Body of pancreas (tissue), 4 donors: Measurements from ENCODE around the gene ZC2HC1B. TPM values are rescaled to one million over a fixed set of nuclear protein-coding genes. Genes with fewer than 3 reads are reported as not detected.

ENCODE experiments used
- ATAC-seq: fragments of 150-250 bp; one replicate; pipeline ENCODE4 v1.9.1; 2016
- DNase-seq, 4 donors: peaks; one replicate each; pipeline ENCODE4 v3.0.0-alpha.2; 2019
- H3K27ac ChIP-seq, 4 donors: fragments of 200-600 bp; sonication (generic); 1 replicate in 3 of 4; 2 replicates in 1 of 4; pipeline versions ENCODE4 v1.5.1 to v1.6.1; 2016 to 2019; ENCODE audit warnings: mild to moderate bottlenecking in 1 of 4, mixed read lengths in 1 of 4, moderate library complexity in 1 of 4
- H3K27me3 ChIP-seq, 2 donors: fragments of 200-600 bp; sonication (generic); one replicate each; pipeline ENCODE4 v1.6.0; 2016; ENCODE audit warnings: mild to moderate bottlenecking in 1 of 2
- H3K36me3 ChIP-seq, 2 donors: fragments of 200-600 bp; sonication (generic); replicated peaks in 1 of 2; 2 replicates each; pipeline ENCODE4 v1.5.1; 2016; ENCODE audit warnings: low read depth in 2 of 2; ENCODE audit not compliant: insufficient read depth in 1 of 2
- H3K4me1 ChIP-seq: fragments of 200-600 bp; sonication (generic); one replicate; pipeline ENCODE4 v1.6.0; 2016
- H3K4me3 ChIP-seq, 2 donors: fragments of 200-600 bp; sonication (generic); 1 replicate in 1 of 2; 2 replicates in 1 of 2; pipeline ENCODE4 v1.5.1; 2016 to 2019
- H3K9me3 ChIP-seq, 3 donors: fragments of 200-600 bp; sonication (generic); 1 replicate in 2 of 3; 2 replicates in 1 of 3; pipeline ENCODE4 v1.5.1; 2016
- POLR2A ChIP-seq, 3 donors: fragments of 450-650 bp; IDR thresholded peaks; one replicate each; pipeline ENCODE4 v1.6.1; 2016; ENCODE audit warnings: antibody characterized with exemption in 3 of 3, mild to moderate bottlenecking in 2 of 3
- WGBS, 2 donors: methylation state at CpG; one replicate each; pipeline ENCODE4 v1.1.5; 2017; 5-methylcytosine and 5-hydroxymethylcytosine counted together
- intact Hi-C: fragments of 100-400 bp; cut with DNase I; formaldehyde crosslinking; loops from one replicate; pipeline ENCODE4 v1.15.1; 2023
- total RNA-seq, 2 donors: library from RNA; depleted of rRNA; stranded (reverse); fragments of >200 nt; gene quantifications; one replicate each; pipeline ENCODE4 v1.1.0, GENCODE V29; 2016
- TF ChIP-seq, protein P1 (sequence below), 7 experiments: fragments of 450-650 bp in 4 of 7; fragments of 200-600 bp in 3 of 7; sonication (generic) in 3 of 7; IDR thresholded peaks; one replicate each; pipeline ENCODE4 v1.5.1; 2016 to 2019; ENCODE audit warnings: antibody characterized with exemption in 7 of 7

Gene ZC2HC1B
- total RNA-seq, 2 donors from 2014 or later = not detected

DNA sequence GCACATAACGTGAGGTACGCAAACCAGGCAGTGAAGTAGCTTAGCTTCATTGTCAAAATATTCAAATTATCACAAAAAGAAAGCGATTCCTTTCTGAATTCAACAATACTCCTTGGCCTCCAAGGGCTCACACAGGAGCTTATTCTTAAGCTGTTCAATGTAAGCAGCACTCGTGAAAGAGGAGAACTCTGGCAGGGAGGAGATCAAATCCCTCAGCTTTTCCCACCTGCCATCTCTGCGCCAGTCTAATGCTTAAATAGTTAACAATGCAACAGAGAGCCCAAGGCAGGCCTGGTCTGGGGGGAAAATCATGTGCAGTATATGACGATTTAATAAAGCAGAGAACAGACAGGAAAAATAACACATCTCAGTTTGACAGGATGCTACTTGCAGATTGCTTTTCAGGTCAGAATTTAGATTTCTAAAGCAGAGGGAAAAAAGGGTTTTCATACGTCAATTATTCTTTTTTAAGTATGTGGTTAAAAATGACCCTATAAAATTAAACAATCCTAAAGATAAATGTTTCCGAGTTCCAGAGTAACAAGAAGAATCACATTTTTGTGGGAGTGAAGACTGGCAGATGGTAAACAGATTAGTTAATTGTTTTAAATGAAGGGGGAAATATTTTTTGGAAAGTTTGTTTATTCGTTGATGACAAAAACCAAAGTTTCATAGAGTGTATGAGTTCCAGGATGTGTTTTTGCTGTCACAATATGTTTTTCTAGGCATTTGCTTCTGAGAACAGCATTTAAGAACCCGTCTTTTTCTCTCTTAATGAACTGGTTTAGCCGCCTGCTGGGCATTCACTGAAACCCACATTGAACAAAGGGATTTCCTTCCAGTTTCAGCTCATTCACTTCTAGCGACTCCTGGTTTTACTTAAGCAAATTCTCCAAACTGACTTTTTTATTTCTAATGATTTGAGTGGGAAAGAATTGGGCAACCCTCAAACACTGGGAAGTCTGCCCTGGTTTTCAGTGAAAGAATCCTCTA, 97.9 kb downstream of the ZC2HC1B start:
- no peak for ATAC-seq
- WGBS, 2 donors = 66 to 71% methylated on average over 12 of the region's 12 CpGs

DNA sequence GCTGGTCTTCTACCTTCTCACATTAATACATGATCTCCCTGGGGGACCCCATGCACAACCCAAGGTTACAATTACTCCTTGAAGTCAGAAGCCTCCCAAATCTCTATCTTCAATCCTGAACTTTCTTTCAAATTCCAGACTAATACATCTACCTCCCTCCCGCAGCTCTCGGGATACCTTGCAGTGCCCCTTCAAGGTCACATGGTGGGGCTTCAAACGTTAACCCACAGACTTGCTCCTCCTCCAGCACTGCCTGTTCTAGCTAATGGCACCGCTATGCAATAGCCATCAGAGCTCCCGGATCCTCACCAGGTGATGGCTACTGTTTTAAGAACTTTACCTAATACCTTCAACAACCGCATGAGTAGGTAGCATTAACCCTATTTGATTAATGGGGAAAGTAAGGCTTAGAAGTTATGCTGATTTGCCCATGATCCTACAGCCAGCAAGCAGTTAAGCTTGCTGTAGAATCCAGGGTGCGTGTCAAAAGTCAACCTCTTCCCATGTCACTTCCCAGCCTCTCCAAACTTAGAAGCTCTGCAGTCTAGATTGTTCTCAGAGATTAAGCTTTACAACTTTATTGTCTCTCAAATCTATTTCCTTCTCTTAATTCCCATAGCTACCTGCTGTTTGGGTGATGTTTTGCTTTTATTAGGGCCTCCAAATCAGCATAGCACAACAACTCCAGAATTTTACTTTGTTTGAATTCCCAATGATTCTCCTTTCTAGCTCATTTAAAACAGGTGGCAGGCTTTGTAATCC, 99.1 kb downstream of the ZC2HC1B start:
- Histone ChIP-seq H3K4me3 (no peak overlapping the region), H3K27me3 (no peaks in the 10 kb centered on the region), H3K4me1 (no peaks in the 10 kb centered on the region), H3K27ac (no peak overlapping the region), H3K9me3 (no peaks in the 10 kb centered on the region), H3K36me3 (no peaks in the 10 kb centered on the region)
- intact Hi-C loops = no loop called here
- DNase-seq (no peak), ATAC-seq (no peak)
- TF ChIP-seq, protein P1, sequence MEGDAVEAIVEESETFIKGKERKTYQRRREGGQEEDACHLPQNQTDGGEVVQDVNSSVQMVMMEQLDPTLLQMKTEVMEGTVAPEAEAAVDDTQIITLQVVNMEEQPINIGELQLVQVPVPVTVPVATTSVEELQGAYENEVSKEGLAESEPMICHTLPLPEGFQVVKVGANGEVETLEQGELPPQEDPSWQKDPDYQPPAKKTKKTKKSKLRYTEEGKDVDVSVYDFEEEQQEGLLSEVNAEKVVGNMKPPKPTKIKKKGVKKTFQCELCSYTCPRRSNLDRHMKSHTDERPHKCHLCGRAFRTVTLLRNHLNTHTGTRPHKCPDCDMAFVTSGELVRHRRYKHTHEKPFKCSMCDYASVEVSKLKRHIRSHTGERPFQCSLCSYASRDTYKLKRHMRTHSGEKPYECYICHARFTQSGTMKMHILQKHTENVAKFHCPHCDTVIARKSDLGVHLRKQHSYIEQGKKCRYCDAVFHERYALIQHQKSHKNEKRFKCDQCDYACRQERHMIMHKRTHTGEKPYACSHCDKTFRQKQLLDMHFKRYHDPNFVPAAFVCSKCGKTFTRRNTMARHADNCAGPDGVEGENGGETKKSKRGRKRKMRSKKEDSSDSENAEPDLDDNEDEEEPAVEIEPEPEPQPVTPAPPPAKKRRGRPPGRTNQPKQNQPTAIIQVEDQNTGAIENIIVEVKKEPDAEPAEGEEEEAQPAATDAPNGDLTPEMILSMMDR (IDR thresholded peaks at IDR 0.05) = no peak
- TF ChIP-seq POLR2A (IDR thresholded peaks at IDR 0.05) = no peak
- 78 to 81% methylated on average over 7 of the region's 7 CpGs for WGBS, 2 donors

More for the DNA sequence above, 97.9 kb downstream of the ZC2HC1B start:
- no peak for TF ChIP-seq POLR2A (IDR thresholded peaks at IDR 0.05)
- TF ChIP-seq, protein P1 (IDR thresholded peaks at IDR 0.05) = no peak
- no peaks in the 10 kb centered on the region for H3K27me3 ChIP-seq
- H3K4me3 ChIP-seq = no peak overlapping the region
- no peaks in the 10 kb centered on the region for H3K36me3 ChIP-seq
- H3K4me1 ChIP-seq = no peaks in the 10 kb centered on the region
- intact Hi-C loops = no loop called here
- no peak for DNase-seq
- no peaks in the 10 kb centered on the region for H3K9me3 ChIP-seq
- no peak overlapping the region for H3K27ac ChIP-seq

DNA sequence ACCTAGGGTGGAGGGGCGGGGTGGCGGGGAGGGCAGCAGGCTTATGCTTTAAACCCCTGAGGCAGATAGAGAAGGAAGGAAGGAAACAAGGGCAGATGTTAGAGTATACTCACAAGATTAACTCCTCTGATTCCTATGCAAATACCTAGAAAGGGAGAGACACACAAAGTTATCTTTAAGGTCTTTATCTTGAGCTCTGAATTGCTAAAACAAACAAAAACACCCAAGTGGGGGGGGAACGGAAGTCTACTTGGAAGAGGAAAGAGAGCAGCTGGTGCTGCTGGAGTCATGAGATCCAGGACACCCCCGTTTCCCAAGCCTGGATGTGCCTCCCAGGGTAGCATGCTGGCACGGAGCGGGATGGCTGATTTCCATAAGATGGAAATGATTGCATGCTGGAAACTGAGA, 100.4 kb downstream of the ZC2HC1B start:
- Histone ChIP-seq H3K27ac (no peak overlapping the region), H3K4me3 (no peak overlapping the region), H3K9me3 (no peaks in the 10 kb centered on the region), H3K27me3 (no peaks in the 10 kb centered on the region), H3K36me3 (no peaks in the 10 kb centered on the region), H3K4me1 (no peaks in the 10 kb centered on the region)
- WGBS, 2 donors = 57 to 65% methylated on average over 6 of the region's 6 CpGs
- TF ChIP-seq POLR2A (IDR thresholded peaks at IDR 0.05) = no peak
- TF ChIP-seq, protein P1 (IDR thresholded peaks at IDR 0.05) = no peak
- ATAC-seq (no peak), DNase-seq (no peak)
- intact Hi-C loops = no loop called here

DNA sequence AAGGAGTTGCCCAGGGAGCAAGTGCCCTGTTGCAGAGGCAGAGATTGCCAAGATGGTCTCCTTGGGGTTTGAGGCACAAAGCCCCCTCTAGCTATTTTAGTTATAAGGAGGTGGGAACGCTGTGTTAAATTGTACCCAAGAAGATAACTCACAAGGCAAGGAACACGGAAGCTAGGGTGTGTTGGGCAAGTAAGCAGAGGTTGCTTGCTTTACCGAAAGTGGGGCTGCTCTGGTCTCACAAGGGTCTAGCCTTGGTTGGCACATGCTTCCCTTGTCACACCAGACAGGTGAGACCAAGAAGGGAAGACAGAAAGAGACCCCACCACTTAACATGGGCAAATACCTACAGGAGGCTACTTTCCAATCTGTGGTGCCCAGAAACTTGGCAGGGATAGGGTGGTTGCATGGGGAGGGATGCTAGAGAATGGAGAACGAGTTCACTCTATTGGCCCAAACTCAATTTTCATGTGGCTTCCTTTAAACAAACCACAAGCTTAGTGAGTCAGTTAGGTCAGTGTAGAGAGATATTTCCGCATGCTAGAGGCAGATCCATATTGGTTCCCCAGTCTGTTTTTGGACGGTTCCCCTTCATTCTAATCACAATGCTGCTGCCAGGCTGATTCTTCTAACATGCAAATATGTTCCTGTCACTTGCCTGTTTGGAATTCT, 101.4 kb downstream of the ZC2HC1B start:
- no peak for ATAC-seq
- intact Hi-C loops = no loop called here
- Histone ChIP-seq H3K4me1 (no peaks in the 10 kb centered on the region), H3K4me3 (no peak overlapping the region), H3K36me3 (no peaks in the 10 kb centered on the region), H3K27ac (no peak overlapping the region), H3K9me3 (no peaks in the 10 kb centered on the region), H3K27me3 (no peaks in the 10 kb centered on the region)
- TF ChIP-seq, protein P1 (IDR thresholded peaks at IDR 0.05) = no peak
- TF ChIP-seq POLR2A (IDR thresholded peaks at IDR 0.05) = no peak
- 72 to 77% methylated on average over 6 of the region's 6 CpGs for WGBS, 2 donors
- no peak for DNase-seq
